Activated CD8-positive, alpha-beta memory T cell treated with anti-CD3 and anti-CD28 coated beads, Interleukin-2, amount 50 U/mL, for 4 hours (primary cell): ENCODE measurements around the gene GAD1.

Experiments
- DNase-seq: peaks from one replicate; pipeline ENCODE4 v3.0.0-alpha.2; 2020

GAD1 gene

DNA sequence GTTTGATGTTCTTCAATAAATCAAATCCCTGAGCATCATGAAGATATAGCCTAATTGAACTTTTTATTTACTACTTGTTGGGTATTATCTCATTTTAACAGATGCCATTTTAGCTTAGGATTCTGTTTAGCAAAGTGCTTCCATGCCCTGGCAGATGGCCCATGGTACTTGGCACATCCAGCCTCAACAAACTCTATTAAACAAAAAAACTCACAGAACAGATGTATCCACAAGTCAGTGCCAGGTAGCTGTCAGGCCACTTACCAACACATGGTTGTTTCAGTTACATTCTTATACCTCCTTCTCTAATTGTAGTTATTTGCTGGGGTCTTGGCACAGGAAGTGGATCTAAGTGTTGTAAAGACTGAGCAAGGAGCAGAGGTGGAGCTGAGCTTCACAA is 29.6 kb downstream of the GAD1 start:
- no peak for DNase-seq

DNA sequence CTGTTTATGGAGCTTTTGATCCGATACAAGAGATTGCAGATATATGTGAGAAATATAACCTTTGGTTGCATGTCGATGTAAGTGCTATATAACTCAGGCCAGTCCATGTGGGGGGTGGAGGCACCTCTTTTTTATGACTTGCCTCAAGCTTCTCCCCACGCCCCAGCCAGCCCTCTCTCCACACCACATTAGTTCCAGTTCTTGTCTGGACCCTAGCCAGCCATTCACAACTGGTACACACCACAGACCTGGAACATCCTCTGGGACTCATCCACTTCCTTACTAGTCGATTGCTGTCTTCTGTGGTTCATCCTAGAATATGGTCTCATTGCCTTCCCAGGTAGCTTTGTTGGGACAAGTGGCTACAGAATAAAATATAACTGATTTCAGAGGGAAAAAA is 31.0 kb downstream of the GAD1 start:
- no peak for DNase-seq

DNA sequence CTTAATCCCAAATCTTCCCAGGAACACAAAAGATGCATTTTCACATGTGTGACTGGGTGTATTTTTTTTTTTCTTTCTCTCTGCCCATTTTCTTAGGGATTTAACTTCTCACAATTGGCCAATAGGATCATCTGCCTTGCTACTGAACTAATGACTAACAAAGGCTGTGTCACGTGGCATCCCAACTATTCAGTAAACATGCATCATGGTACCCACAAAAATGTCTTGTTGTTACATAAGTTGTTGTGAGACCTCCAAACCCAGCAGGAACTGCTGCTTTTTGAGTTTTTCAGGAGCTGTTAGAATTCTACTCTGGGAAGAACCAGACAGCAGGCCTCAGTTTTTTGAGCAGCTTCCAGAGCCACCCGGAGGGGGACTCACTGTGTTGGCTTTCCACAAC is 31.9 kb downstream of the GAD1 start:
- no peak for DNase-seq

DNA sequence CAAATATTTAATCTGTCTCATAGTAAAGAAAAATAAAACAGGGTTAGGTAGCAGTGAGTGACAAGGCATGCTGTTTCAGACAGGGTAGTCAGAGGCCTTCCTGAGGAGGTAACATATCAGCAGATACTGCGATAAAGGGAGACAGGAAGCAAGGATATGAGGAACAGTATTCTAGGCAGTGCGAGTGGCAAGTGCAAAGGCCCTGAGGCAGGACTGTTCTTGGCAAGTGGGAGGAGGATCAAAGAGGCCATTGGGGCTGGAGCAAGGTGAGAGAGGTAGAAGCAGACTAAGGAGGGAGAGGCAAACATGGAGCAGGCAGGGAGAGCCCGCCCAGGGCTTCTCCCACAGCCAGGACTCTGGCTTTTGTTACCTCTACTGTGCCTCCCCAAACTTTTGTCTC is 33.6 kb downstream of the GAD1 start:
- DNase-seq = no peak

DNA sequence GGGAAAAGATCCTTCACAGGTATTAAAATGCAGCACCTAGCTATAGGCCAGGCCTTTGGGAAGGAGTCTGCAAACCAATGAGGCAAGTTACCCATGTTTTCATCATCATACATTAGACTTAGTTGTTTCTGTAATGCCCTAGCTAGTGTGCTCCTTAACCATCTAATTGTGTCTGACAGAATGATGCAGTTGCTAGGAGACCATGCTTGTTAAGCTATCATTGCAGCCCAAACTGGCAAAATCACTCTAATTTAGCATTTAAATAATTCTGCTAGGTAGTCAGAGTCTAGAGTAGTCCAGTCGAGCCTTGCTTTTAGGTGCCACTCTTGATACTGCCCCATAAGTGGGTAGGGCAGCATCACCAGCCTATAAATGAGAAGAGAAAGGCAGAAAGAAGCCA is 34.9 kb downstream of the GAD1 start:
- DNase-seq = no peak

DNA sequence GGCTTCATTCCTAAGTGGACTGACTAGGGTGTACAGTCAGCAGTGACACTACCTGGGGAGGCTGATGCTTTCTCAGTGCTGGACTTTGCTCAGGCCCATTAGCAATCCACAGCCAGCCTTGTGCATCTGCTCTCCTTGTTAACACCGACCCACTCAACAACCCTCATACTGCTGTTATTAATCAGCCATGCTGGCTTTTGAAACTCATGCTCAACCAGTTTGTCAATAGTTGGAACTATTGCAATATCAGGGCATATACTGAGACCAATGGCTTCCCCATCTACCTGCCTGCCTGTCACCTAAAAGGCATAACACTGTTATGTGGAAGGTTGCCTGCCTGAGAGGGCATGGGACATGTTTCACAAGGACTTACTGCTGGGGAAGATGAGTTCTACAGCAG is 39.4 kb downstream of the GAD1 start:
- no peak for DNase-seq

DNA sequence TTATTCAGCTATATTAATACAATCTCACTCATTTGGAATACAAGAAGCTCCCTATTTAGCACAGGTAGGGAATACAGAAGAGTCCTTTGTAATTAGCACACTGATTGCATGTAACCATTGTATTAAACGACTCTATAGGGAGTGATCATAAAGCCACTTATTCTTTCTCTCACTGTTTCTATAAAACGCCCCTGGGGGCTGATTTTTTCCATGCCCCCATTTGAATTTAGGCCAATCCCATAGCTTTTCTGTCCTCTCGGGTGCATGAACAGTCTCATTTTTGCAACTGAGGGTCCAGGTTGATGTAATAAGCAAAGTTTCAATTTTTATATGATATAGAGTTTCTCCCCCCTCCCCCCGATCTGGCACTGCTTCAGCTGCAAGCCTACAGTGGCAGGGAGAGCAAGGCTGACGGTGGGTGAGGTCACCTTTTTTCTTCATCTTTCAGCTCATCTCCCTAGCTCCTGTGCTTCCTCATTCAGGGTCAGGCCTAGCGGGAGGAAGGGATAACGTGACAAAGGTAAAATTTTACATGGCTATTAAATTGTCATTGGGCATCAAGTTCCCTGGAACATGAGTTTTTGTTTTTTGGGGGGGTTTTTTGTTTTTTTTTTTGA is 45.7 kb downstream of the GAD1 start:
- DNase-seq = no peak

DNA sequence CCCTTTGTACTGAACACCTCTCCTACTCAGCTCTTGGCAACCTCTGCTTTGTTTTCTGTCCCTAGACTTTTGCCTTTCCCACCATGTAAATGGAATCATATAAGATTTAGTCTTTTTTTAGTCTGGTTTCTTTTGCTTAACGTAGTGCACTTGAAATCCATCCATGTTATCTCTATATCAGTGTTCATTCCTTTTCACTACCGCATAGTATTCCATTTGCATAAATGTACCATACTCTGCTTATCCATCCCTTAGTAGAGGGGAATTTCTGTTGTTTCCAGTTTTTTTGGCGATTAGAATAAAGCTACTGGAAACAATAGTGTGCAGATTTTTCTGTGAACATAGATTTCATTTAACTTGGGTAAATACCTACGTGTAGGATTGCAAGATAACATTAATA is 46.4 kb downstream of the GAD1 start:
- DNase-seq = no peak

DNA sequence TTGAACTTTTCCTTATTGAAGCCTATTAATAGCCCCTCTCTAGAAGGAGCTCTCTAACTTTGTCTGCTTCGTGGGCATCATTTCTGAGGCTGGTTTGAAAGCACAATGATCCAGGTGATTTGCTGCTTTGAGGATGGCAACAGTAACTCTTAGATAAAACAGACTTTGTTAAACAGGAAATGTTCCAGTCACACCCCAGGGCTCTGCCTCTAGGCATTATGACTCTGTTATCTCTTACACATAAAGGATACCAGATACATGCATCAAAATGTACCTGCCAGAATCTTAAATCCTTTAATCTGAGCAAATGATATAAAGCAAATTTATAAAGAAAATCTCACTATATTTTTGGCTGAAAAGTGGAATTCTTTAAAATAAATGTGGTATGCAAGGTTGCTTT is 52.3 kb downstream of the GAD1 start:
- no peak for DNase-seq

DNA sequence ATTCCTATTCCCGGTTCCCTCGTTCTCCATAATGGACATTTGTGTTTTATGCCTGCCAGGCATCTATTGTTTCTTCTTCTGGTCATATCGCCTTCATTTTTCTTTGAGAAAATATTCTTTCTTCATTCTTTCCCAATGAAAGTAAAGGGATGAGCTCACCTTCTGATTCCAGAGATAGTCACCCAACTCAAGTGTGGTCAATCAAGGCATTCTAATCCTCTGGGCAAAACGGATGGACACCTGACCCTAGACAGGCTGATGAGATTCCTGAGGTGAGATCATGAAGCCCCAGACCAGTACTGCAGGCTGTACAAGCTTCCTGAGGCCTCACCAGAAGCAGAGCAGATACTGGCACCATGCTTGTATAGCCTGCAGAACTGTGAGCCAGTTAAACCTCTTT is 52.8 kb downstream of the GAD1 start:
- DNase-seq = no peak

DNA sequence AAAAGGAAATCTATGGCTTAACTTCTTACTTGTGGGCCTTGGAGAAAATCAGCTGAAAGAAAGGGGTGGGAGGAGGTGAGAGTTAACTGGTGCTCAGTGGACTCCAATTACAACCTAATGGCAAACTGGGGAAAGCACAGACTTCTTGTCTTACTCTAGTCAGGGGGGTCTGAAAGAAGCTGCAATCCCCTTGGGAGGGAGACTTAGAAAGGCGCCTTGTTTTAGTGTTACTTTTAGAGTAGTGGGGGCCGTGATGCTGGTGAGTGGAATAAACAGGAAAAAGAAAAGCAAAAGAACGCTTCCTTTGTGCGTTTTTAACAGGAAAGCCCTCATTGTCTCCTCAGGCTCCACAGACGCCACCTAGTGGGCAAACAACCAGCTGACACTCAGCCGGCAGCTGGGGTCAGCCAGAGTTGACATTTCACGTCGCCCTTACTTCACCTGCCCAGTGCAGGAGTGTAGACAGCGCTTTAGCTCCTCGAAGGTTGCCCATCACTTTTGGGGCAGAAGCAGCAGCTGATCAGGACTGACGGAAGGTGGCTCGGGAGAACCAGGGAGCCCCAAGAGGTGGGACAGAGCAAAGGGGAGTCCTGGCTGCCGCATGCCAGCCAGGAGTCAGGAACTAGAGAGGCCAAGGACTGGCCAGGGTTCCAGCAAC is 56.5 kb downstream of the GAD1 start:
- peak; percentile 75 for DNase-seq

DNA sequence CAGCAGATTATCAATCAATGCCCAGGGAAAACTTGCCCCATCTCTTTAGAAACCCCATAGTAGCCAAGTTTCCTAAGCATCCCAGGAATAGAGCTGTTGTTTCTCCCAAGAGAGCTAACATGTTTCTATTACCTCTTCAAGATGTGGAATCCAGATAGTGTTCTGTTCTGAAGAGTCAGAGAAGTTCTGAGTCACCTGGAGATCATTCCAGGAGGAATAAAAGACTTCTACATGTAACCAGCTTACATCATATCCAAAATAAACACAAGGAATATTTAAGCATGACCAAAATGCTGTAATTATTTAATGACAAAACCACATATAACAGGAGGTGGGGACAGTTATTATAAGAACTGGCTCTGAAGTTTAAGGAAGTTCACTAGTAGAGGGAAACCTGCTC is 61.4 kb downstream of the GAD1 start:
- DNase-seq = no peak

DNA sequence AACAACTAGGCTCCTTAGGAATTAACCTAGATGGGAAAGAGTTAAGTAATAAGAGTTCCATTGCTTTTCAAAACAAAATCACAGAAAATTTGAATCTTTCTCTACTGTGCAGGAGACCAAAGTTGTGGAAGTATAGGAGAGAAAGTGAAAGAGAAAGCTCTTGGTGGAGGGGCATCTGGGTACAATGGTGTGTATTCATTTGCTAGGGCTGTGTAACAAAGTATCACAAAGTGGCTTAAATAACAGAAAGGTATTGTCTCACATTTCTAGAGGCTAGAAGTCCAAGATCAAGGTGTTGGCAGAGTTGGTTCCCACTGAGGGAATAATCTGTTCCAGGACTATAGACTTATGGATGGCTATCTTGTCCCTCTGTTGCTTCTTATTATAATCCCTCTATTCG is 61.8 kb downstream of the GAD1 start:
- no peak for DNase-seq

DNA sequence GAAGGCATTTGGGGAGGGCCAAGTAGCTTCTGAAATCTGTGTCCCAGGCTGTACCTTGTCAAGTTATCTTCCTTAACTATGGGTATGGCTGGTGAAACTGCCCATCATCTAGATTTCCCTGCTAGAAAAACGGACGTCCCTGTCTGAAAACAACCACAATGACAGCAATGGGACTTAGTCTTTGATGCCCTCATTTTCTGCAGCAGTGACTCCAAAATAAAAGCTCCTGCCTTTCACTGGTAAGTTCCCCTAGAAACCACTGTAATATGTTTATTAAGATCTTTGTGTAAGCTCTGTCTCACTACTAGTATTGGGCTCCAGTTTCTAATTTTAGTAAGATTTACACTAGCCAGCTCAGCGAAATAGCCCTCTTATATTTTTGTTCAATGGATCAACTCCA is 65.2 kb downstream of the GAD1 start:
- DNase-seq = no peak

DNA sequence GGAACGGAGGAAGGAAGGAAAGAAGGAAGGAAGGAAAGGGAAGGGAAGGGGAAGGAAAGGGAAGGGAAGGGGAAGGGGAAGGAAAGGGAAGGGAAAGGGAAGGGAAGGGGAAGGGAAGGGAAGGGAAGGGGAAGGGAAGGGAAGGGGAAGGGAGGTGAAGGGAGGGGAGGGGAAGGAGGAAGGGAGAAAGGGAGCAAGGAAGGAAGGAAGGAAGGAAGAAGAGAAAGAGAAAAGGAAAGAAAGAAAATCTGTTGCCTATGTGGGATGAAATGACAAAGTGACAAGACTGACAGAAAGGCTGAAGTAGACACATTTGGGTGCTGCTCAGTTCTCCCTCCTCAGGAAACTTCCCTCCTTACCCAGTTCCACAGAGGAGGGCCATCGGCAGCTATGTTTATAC is 66.1 kb downstream of the GAD1 start:
- DNase-seq = no peak

DNA sequence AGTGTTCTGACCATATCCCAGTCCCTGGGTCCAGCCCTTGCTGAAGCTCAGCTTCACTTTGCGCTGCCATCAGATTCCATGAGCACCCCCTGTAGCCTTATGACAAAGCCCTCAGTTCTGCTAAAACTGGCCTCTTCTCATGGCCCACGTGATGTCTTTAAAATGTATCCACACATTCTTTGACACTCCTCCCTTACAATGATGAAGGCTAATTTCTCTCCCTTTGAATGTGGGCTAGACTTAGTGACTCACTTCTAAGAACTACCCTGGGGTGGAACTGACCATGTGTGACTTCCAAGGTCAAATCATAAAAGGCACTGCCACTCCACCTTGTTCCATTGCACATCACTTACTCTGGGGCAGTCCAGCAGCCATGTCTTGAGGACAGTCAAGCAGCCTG is 67.0 kb downstream of the GAD1 start:
- DNase-seq = no peak

DNA sequence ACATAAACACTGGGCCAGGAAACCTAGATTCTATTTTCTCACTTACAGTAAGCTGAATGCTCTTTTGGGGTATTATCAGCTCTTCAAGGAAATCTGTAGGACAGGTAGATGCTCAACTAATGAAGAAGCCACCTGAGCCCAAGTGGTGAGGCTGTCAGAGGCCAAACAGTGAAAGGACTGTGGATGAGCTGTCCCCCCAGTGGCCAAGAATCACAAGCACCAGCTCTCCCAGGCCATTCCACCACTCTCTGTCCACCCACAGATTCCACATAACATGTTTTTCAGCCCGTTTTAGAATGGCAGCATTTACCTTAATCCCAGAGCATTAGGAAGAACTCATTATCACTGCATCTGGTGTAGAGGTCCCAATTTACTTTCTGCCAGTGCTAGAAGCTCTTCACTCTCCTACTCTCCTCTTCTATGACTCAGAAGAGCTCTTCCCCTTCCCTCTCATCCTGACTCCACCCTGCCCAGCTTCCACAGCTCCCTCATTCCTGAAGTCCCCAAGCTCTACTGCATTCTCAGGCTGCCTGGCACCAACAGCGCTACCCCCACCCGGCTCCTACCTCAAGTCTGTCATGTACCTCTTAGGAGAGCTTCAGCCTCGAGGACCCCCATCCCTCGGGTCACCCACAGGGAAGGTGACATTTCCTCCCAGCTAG is 68.6 kb downstream of the GAD1 start:
- DNase-seq = no peak

DNA sequence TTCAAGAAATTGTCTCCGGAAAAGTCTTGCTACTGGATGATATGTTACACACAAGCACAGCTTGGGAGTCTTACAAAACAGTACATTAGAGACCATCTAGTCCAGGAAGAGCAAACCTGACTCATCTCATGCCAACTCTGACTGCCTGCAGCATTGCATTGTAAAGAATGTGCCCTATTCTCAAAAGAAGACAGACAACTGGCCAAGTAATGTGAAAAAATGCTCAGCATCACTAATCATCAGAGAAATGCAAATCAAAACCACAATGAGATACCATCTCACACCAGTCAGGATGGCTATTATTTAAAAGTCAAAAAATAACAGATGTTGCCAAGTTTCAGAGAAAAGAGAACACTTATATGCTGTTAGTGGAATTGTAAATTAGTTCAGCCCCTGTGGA is 69.7 kb downstream of the GAD1 start:
- no peak for DNase-seq

DNA sequence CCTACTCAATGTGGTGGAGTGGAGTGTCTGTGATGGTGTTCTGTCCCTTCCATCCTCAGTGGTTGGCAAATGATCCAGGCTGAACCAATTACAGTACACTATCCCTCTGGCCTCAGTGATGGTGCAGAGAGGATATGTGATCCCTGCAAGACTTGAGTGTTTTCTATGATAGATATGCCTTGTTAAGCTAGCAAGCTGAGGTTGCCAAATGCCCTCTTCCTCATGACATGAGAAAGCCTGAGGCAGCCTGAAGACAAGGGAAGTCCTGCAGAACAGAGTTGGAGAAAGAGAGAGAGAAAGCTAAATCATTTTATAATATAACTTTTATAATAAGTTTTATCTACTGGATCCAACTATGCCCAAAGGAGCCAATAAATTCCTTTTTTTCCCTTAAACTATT is 70.8 kb downstream of the GAD1 start:
- no peak for DNase-seq

DNA sequence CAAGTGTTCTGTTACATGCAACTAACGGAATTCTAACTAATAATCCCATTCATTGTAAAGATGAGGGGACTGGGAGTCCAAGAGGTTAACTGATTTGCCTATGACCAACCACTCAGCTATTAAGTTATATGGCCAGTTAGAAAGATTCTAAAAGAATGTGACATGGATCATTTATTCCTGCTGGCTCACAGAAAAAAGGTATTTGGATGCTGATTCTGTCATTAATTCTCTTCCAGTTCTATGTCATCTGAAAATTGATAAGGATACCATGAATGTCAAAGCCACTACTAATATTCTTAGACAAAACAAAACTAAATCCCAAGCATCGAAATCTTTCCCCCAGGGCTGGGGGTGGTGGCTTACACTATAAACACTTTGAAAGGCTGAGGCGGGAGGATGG is 71.2 kb downstream of the GAD1 start:
- DNase-seq = no peak

DNA sequence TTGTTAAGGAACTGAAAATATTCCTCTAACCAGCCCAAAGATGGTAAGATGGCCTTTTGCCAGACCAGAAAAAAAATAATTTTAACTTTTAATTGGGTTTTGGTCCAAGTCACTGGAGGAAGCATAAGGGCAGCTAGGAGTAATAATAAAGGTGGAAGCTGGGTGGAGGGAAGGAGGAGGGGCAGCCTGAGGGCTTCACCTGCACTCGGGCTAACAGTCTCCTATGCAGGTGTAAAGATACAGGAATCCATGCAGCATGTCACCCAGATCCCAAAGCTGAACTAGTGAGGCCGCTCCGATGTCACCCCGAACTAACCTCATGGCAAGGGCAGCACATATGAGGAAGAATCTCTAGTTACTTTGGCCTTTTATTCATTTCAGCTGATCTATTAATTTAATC is 75.2 kb downstream of the GAD1 start:
- DNase-seq = no peak

DNA sequence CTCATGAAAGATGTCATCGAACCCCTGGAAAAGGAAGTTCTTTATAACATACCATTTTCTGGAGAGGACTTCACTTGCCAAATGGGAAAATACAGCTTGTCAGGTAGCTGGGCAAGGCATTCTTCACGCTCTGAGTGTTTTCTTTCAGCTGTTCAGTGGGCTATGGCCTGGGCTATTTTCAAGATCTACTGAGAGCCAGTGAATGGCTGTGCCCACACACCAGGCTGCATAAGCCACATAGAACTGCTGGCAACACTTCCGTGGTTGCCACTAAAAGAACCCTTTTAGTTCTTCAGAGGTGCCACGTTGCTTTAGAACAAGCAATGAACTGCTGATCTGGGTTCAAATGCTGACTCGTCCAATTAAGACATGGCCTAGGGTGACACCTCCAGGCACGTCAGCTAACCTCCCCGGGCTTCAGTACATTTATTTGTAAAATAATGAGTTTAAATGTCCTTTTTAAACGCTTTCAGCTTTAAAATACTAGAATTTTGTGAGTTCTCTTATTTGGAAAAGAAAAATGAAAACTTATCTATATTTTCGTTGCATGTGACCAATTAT is 75.8 kb downstream of the GAD1 start:
- DNase-seq = no peak

DNA sequence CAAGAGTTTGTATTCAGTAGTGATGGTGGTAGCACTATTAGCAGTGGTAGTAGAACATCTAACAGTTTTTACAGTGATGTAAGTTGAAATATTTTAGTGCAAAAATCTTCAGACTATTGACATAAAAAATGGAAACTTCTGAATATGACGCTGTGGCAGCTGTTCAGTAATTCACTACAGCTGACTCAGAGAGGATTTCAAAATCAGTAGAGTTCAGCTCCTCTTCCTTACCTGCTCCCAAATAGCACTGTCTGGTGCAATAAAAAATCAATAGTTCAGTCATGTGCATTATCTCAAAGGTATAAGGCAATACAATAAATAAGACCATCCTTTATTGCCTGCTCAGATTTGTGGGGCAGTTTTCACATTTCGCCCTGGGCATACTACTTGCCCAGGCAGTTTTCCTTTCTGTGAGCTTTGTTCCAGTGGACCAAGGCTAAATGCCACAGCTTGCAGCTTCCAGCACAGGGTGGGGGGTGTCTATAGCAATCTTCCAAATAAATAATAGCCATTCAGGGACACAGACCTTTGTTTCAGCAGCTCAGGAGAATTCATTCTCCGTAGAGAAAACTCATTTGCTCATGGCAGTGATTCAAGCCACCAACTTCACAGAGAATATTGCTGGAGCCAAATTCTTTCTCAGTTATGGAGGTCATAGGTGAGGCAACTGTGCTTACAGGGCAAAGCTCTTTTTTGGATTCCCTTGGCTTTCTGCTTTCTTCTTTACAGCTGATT is 78.5 kb downstream of the GAD1 start:
- DNase-seq = no peak

DNA sequence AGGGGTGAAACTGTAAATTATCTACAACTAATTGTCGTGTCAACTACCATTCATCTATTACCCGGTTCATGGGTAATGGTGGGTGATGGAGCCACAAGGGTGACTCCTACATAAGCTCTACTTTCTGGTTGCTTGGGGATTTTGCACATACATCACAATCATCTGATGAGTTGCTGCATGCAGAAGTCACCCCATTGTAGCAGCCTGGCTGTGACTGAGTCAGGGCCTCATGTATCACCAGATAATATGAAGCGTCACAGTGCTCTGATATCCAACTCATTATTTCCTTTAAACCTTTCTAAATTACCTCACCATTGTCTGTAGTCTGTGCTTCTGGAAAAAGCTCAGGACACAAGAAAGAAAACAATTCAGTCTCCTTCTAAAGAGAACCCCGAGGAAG is 79.9 kb downstream of the GAD1 start:
- DNase-seq = no peak
